GM19463 (cell line): Measurements from ENCODE around the gene HNRNPH2.

Experiments
- ATAC-seq: cut with Tn5 transposase; IDR thresholded peaks from one replicate; pipeline ENCODE4 v1.9.1; 2021; ENCODE audit warnings: mild to moderate bottlenecking, moderate library complexity; ENCODE audit not compliant: unreplicated experiment

HNRNPH2 gene

GRCh38 chrX:101450961-101451360 is 42.9 kb downstream of the HNRNPH2 start:
- ATAC-seq: no peak

GRCh38 chrX:101452056-101452455 is 44.0 kb downstream of the HNRNPH2 start:
- ATAC-seq: no peak

- no peak for ATAC-seq
These were observed 52.6 kb downstream of the HNRNPH2 start for GRCh38 chrX:101460669-101461068.

- ATAC-seq: no peak
These were observed 54.9 kb downstream of the HNRNPH2 start for GRCh38 chrX:101462892-101463291.
